HL-60/S4 treated with phorbol 12-myristate 13-acetate at 8.2 ng/mL for 4 days and 3 days (cell line): ENCODE measurements around the gene PHB1.
"Not testable (repeated sequence)": the region's sequence is repeated elsewhere in the genome, so short reads cannot be mapped to it uniquely, and the experiment has no call there.

Experiments used
- in situ Hi-C: fragments of 300-500 bp; cut with MboI; formaldehyde crosslinking; loops from 2 replicates; pipeline ENCODE4 v1.15.0; 2022; ENCODE audit warnings: low sequenced_read_pairs

PHB1 gene

DNA sequence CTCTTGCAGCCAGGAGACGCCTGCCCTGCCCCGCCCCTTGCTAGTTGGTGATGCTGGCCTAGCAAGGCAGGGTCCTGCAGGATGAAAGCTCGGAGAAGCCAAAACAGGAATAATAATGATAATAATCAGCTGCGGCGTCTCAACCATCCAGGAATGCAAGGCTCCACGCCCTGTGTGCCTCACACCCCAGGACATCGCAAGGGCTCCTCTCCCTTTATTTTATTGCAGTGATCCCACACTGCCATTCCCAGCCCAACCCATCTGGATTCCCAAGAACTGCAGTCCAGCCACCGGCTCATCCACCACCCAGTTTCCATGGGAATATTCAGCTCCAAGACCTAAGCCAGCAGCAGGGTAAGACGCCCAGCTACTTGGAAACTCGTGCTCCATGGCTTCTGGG, 31.6 kb downstream of the PHB1 start:
- in situ Hi-C loops = no loop called here

DNA sequence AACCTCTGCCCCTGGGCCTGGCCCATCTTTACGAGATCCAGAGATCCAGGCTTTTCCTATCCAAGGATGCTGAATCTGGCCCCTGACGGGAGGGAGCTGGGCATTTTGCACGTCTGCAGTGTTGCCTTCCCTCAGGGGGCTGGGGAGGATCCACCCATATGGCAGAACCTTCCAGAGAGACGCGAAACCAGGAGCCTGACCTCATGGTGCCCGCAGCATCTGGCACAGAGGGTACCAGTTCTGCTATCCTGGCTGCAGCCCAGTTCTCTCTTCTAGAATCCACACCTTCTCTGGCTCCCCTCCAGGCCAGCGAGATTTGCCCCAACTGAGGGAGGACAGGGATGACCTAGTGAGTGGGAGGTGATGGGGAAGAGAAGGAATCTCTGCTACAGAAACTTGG, 32.1 kb downstream of the PHB1 start:
- in situ Hi-C loops = no loop called here

DNA sequence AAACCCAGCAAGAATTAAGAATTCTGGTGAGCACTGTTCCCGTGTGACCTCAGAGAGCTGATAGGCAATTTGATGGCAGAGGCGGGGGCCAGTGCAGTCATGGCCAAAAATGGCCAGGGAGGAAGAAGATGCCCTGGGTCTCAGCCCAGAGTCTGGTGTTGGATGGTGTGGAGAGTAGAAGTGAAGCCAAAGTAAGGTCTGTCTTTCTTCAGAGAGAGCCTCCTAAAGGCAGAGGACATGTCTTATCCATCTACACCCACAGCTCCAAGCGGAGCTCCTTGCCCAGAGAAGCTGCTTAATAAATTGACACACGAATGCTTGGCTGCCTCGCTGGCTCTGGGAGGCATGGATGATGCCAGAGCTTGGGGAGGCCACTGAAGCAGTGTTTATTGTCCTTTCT, 32.9 kb downstream of the PHB1 start:
- in situ Hi-C loops = no loop called here

DNA sequence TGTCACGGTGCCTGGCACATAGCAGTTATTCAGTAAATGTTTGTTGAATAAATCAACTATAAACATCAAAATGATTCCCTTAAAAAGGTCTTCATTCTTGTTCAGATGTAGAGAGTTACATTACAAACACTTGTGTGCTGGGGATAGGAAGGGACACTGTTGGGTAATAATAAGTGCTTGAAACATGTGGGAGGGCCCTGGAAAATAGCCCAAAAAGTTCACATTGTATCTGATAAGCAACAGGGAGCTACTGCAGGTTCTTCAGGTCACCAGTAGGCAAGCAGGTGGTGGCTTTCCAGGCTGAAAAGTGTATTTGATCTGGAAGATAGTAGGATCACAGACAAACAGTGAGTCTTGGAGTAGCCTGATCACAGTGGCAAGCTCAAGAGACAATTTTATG, 33.6 kb downstream of the PHB1 start:
- in situ Hi-C loops = no loop called here

DNA sequence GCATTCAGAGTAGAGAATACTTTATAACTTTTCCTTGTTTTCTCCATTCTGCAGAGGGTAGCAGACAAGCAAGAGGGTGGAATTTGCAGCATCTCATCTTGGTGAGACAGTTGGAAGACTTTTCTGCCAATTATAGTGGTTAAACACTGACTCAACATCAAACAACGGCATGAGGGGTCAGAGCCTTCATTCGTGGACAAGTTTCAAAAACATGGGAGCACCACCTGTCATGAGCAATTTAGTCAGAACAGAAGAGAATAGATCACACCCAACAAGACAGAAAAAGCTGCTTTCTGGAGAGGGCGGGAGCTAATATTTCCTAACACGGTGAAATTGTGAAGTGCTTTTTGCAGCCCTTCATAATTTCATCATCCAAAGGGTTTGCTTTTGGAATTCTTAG, 34.8 kb downstream of the PHB1 start:
- in situ Hi-C loops = no loop called here

DNA sequence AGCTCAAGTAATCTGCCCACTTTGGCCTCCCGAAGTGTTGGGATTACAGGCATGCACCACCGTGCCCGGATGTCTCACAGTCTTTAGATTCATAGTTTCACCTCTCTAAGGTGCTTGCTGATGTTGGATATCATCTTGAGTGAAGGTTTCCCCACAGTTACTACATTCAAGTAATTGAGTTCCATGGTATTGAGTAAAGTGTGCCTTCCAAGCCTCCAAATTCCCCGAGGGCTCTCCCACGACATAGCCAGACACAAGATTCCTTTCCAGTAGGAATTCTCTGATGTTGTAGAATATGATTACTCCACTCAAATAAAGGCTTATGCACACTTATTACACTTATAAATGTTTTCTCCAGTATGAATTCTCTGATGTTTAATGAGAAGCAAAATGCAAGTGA, 36.4 kb downstream of the PHB1 start:
- in situ Hi-C loops = no loop called here

DNA sequence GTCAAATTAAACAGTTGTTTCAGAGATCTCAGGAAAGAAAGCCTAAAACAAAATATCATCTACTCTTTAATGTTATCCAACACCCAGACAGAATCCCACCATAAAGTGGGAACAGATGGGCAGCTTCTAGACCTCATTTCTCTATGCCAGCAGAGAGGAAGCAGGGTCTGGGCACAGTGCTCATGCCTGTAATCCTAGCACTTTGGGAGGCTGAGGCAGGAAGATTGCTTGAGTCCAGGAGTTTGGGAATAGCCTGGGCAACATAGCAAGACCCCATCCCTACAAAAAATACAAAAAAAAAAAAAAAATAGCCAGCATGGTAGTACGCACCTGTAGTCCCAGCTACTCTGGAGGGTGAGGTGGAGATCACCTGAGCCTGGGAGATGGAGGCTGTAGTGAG, 39.1 kb downstream of the PHB1 start:
- in situ Hi-C loops = no loop called here

DNA sequence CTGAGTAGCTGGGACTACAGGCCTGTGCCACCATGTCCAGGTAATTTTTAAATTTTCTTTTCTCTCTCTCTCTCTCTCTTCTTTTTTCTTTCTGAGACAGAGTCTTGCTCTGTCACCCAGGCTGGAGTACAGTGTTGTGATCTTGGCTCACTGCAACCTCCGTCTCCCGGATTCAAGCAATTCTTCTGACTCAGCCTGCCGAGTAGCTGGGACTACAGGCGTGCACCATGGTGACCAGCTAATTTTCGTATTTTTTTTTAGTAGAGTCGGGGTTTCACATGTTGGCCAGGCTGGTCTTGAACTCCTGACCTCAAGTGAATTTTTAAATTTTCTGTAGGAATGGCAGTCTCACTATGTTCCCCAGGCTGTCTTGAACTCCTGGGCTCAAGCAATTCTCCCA, 41.6 kb downstream of the PHB1 start:
- in situ Hi-C loops = no loop called here

DNA sequence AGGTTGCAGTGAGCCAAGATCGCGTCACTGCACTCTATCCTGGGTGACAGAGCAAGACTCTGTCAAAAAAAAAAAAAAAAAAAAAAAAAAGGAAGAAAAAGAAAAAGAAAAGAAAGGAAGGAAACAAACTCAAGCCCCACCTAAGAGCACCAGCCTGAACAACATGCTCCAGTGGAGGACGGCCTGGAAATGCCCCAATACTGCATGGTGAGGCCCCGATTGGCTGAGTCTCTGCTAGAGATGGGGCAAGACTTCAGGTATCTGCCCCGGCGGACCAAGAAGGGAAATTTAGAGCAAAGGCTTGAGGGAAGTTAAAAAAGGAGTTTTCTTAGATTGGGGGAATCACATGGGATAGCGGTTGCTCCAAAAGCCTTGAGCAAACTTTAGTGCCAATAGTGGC, 42.3 kb downstream of the PHB1 start:
- in situ Hi-C loops = no loop called here

DNA sequence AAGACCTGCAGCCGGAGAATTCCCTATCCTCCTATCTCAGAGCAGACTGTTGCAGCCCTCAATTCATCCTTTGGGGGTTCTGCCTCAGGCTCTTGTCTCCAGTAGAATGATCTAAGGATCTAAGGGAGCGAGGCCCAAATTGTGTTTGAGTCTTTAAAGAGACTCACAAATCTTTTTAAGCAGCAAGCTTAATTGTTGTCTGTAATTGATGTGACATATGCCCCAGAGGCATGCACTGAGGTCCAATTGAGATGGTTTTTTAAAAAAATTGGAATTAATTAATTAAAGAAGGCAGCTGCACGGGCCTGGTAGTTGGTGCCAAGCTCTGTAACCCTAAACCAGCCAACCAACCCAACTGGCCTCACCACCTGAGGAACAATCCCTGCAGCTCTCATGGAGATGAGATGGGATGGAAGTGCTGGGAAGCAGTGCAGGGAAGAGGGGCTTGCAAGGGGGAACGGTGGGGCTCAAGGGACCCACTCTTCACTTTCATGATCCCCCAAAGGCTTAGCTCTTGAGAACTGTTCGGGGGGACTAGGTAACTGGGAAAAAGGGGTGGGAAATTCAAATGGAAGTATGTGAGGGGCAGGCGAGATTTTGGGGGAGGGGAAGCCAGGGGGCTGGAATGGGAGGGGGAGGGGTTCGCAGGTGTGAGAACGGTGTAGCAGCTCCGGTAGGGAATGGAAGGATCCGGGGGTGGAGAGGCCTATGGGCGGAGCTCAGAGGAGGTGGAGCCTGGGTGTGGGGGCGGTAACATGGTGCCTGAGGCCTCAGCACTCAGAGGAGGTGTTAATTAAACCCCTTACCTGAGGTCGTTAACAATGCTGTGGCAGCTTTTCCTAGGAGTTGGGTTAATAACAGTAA, 43.5 kb downstream of the PHB1 start:
- in situ Hi-C loops = no loop called here

DNA sequence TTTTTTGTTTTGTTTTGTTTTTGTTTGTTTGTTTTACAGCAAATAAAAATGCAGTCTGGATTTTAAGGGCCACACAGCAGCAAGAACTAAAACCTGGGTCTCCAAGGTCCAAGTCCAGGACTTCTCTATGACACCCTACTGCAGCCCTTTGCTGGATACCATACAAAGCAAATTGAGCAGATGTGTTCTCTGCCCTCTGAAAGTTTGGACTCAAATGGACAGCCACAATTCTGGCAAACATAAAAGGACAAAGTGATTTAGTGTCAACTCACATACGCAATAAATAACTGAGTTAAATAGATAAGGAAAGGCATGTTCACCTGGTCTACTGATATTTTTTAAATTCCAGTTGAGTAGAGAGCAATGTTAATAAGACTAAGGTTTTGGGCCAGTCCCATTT, 44.9 kb downstream of the PHB1 start:
- in situ Hi-C loops = no loop called here

DNA sequence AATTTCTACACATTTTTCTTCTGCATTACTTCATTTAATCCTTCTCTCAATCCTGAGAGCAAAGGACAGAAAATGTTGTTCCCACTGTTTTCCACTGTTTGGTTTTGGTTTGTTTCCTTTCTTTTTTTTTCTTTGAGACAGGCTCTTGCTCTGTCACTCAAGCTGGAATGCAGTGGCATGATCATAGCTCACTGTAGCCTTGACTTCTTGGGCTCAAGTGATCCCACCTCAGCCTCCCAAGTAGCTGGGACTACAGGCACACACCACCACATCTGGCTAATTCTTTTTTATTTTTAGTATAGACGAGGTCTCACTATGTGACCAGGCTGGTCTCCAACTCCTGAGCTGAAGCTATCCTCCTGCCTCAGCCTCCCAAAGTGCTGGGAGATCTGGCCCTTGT, 45.6 kb downstream of the PHB1 start:
- in situ Hi-C loops = no loop called here

DNA sequence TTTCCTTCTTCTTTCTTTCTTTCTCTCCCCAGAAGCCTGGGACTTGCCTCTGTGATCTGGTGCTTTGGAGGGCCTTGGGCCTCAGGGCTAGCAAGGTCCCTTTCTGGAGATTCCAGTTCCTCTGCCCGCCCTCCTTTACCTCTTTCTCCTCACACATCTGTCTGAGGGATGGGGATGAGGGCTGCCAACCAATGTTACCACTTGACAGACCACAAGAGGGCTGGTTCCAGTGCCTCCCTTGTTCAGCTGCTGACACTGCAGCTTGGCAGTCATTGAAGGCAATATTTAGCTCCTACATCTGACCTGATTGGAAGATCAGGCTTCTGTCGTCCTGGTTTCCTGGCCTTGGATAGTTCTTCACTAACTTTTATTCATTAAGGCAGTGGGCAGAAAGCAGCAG, 49.0 kb downstream of the PHB1 start:
- in situ Hi-C loops = no loop called here

DNA sequence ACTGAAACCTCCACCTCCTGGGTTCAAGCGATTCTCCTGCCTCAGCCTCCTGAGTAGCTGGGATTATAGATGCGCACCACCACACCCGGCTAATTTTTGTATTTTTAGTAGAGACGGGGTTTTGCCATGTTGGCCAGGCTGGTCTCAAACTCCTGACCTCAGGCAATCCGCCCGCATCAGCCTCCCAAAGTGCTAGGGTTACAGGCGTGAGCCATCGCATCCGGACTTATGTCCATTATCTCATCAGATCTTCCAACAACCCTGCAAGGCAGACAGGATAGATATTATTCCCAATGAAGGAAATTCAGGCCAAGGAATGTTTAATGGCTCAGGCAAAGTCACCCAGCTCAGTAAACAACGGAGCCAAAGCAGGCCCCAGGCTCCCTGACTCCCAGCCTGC, 49.6 kb downstream of the PHB1 start:
- in situ Hi-C loops = not testable (repeated sequence)

DNA sequence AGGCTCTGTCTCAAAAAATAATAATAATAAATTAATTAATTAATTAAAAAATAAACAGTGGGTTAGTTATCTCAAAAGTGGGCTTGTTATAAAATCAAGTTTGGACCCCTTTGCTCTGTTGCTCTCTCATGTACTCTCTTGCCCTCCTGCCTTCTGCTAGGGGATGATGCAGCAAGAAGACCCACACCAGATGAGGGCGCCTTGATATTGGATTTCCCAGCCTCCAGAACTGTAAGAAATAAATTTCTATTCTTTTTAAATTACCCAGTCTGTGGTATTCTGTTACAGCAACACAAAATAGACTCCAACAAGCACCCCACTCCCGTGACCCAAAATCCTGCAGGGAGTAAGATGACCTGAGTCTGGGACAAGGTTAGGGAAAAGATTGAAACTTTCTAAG, 50.6 kb downstream of the PHB1 start:
- in situ Hi-C loops = no loop called here

DNA sequence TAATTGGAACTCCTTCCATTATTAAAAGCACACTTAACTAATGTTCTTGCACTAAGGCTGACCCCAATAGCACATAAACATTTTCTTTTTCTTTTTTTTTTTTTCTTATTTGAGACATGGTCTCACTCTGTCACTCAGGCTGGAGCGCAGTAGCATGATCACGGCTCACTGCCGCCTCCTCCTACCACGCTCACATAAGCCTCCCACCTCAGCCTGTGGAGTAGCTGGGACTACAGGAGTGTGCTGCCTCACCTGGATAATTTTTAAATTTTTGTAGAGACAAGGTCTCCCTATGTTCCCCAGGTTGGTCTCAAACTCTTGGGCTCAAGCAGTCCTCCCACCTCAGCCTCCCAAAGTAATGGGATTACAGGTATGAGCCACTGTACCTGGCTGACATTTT, 51.4 kb downstream of the PHB1 start:
- in situ Hi-C loops = no loop called here

DNA sequence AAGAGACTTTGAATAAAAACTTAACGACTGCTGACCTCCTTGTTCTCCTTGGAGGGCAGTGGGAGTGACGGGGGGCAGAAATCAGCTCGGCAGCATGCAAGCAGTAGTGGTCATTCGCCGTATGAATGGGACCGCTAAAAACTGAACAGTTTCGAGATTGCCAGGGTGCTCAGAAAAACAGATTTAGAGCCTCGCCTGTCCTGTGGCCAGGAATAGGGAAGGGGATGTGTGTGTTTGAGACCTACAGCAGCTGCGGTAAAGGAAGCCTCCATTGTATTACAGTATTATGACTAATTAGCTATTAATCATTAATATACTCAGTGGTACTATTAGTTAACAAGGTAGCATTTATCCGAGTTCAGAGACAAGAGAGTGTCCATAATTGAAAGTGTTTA, 52.0 kb downstream of the PHB1 start:
- in situ Hi-C loops = no loop called here

DNA sequence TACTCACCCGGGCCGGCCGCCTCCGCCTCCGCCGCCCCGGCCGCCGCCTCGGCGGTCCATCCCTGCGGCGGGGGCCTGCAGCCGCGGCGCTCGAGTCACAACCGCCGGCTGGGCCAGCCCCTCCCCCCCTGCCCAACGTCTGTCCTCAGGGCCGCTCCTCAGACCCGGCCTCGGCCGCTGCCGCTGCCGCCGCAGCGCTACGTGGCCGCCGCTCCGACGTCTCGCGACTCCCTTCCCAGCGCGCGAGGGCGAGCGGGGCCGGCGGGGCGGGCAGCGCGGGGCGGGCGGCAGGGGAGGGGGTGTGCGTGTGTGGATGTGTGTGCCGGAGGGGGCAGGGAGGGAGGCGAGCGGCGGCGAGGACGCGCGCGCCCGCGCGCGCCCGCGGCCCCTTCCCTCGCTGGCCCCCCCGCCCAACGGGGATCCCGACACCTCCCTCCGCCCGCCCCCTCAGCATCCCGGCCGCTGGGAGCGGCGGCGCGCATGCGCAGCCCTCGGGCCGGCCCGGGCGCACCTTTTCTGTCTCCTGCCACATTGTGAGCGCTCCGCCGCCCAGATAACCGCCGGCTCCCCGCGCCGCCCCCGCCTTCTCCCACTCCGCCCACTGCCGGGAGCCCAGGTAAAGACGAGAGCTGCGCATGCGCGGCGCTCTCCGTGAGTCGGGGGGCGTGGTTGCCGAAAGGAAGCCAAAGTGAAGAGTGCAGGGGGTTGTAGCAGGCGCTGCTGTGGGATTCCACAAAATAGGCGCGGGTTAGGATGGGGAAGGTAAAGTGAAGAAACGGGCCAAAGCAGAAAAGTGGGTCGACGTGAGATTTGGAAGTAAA, 52.6 kb downstream of the PHB1 start, which contains the start of gene ZNF652:
Gene ZNF652, minus strand, starts transcription at position 349 of the 821 bp plus-strand sequence. CDS start 44,525 bp downstream, outside the sequence.
- in situ Hi-C loops = no loop called here

DNA sequence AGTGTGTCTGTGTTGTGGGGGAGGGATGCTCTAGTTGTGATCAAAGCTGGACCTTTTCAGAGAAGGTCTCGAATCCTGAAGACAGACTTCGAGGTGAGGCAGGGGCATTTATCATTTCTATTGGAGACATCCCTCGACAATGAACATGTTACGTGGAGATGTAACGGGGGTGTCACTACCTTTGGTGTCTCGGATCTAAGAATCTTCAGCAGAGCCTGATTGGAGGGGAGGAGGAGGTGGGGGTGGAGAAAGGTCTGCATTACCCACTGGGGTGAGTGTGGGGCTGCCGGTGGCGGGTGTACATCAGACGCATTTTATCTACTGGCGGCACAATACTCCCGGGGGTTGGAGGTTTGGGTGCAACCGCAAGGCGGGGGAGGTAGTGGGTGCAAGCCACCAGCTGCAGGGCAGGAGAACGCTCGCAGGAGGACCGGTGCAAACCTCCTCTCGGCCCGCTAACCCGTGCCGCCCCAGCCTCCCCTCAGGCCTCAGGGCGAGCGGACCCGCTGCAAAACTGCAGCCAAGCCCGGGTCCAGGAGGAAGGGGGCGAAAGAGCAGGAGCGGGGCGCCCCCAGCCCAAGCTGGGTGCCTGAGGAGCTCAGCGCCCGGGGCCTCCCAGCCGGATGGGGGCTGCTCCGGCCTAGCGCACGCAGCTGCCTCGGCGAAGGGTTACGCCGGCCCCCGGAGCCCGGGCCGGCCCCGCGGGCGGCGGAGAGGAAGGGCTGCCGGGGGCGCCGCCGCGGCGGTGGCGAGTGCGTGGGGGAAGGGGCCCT, 53.4 kb downstream of the PHB1 start:
- in situ Hi-C loops = no loop called here

DNA sequence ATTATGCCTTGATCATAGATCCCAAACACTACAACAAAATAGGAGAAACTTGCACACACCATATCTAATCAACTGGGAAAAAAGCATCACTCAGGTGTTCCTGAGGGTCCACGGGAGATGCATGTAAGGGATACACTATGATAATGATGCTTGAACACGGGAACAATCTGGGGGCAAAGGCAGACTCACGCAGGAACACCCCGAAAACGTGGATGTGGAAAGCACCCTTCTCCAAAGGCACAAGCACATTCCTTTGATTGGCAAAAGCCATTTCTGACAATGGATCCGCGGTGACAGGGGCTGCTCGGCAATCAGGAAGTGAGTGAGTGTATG, 53.9 kb downstream of the PHB1 start:
- in situ Hi-C loops = no loop called here

DNA sequence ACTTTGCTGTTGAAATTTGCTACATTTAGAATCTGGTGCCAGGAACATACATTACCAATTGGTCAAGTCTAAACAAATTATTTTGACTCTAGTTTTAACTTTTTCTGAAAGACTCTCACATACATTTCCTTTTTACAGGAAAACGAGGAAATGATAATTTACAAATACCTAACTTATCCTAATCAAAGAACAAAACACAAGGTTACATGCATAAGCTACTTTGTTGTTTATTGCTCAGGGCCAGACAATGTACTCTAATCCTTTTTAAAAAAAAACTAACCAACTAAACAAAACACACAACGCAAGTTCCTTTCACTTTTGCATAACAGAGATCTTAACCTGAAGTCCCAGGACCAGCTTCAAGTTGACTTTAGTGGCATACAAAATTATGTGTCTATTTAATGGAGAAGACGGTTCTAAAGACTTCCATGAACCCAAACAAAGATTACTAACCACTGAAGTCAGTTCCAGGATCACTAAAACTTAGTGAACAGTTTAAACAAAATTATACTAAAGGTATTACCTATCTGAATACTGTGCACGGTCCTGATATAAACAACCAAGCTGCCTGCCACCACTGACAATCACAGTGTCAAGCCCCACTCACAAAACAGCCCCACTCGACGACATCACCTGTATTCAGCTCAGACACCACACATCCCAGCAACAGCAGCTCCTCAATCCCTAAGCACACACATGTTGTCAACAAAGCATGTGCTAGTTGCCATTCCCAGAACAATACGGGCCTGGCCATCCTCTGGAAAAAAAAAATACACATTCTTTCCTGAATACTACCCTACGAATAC, 54.5 kb downstream of the PHB1 start:
- in situ Hi-C loops = no loop called here
